ES-I3 (cell line): ENCODE data around the gene HBS1L.
"Not testable (repeated sequence)": the region's sequence is repeated elsewhere in the genome, so short reads cannot be mapped to it uniquely, and the experiment has no call there.

ENCODE experiments used
- H3K36me3 ChIP-seq: 2 replicates; pipeline ENCODE4 v1.6.1; 2013; ENCODE audit warnings: mild to moderate bottlenecking, low read length, control low read depth, moderate library complexity; ENCODE audit not compliant: insufficient read depth
- H3K4me1 ChIP-seq: 2 replicates; pipeline ENCODE4 v1.6.1; 2013; ENCODE audit warnings: mild to moderate bottlenecking, control low read depth, low read length; ENCODE audit not compliant: insufficient read depth
- H3K9ac ChIP-seq: 2 replicates; pipeline ENCODE4 v1.6.1; 2013; ENCODE audit warnings: low read depth, mild to moderate bottlenecking, low read length, moderate library complexity
- H3K9me3 ChIP-seq: 2 replicates; pipeline ENCODE4 v1.6.1; 2013; ENCODE audit warnings: mild to moderate bottlenecking, low read length, moderate library complexity; ENCODE audit not compliant: control insufficient read depth, insufficient read depth

HBS1L gene

DNA sequence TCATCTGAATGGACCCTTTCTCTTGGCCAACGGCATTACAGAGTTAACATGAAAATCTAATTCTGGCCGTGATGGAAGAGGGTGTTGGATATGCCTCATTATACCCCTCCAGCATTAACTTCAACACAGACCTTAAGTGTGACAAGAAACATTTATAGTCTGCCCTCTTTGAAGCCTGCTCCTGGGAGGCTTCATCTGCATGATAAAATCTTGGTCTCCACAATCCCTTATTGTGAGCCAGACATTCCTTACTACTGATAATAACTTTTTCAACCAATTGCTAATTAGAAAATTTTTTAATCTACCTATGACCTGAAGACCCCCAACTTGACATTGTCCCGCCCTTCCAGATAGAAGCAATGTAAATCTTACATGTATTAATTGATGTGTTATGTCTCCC, 9.3 kb upstream of the HBS1L start:
- no peak overlapping the region for H3K9ac ChIP-seq
- H3K4me1 ChIP-seq = no peaks in the 10 kb centered on the region
- no peaks in the 10 kb centered on the region for H3K9me3 ChIP-seq
- H3K36me3 ChIP-seq = no peaks in the 10 kb centered on the region

DNA sequence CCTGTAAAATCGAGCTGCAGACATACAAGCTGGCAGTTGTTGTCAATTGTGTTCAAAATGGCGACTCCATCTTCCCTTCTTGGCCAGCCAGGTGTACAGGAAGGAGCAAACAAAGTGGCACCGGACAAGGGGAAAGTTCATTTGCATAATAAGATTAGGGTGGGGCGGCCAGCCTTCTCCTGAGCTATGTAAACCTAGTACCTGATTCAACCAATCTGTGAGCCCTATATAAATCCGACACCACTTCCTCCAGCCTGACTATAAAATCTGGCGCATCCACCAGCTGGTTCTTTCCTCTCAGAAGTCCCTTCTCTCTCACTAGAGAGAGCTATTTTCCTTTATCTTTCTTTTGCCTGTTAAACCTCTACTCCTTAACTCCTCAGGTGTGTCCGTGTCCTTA, 8.1 kb upstream of the HBS1L start:
- H3K4me1 ChIP-seq = no peaks in the 10 kb centered on the region
- H3K9me3 ChIP-seq = no peaks in the 10 kb centered on the region
- no peak overlapping the region for H3K9ac ChIP-seq
- no peaks in the 10 kb centered on the region for H3K36me3 ChIP-seq

- Histone ChIP-seq H3K9me3 (no peaks in the 10 kb centered on the region), H3K4me1 (peaks cover 4% of the 10 kb centered on the region; the same call in 1 of the 2 replicates), H3K9ac (no peak overlapping the region), H3K36me3 (no peaks in the 10 kb centered on the region)
Observed at GRCh38 chr6:135060076-135060475, 5.5 kb upstream of the HBS1L start.

DNA sequence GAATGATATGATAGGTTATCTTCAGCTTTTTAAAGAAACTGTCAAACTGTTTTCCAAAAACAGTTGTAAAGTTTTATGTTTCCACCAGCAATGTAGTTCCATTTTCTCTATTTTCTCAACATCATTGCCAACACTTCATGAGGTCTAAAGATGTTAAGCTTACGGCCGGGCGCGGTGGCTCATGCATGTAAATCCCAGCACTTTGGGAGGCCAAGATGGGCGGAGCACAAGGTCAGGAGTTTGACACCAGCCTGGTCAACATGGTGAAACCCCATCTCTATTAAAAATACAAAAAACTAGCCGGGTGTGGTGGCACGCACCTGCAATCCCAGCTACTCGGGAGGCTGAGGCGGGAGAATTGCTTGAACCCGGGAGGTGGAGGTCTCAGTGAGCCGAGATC, 3.7 kb upstream of the HBS1L start:
- not testable (repeated sequence) for H3K9me3 ChIP-seq, H3K4me1 ChIP-seq, H3K36me3 ChIP-seq, H3K9ac ChIP-seq

GRCh38 chr6:135056632-135057031, 2.0 kb upstream of the HBS1L start:
- Histone ChIP-seq H3K4me1 (peaks cover 4% of the 10 kb centered on the region; the same call in 1 of the 2 replicates), H3K9me3 (no peaks in the 10 kb centered on the region), H3K36me3 (no peaks in the 10 kb centered on the region), H3K9ac (no peak overlapping the region)

- H3K4me1 ChIP-seq = peaks cover 4% of the 10 kb centered on the region; the same call in 1 of the 2 replicates
- H3K9ac ChIP-seq = peak overlapping the region; percentile 91
- H3K9me3 ChIP-seq = no peaks in the 10 kb centered on the region
- no peaks in the 10 kb centered on the region for H3K36me3 ChIP-seq
Observed at GRCh38 chr6:135054226-135054568, 425 bp downstream of the HBS1L start.

DNA sequence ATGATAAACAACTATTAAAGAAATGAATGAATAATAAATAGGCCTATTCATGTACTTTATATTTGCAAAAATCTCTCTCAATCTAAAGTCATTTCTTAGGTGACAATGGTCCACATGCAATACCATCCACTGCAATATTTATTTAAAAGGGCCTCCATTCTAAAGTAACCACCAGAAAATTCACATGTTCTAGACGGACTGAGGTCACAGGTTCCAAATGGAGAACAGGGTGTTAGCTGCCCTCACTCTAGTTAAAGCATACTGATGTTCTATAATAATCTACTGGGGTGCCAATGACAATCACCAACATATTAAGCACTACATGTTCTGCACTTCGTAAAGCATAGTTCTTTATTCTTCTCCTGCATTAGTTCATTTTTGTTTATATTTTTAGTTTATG, 1.2 kb downstream of the HBS1L start:
- H3K9ac ChIP-seq = peak overlapping the region; percentile 91; the same call in 1 of the 2 replicates
- peaks cover 4% of the 10 kb centered on the region; the same call in 1 of the 2 replicates for H3K4me1 ChIP-seq
- no peaks in the 10 kb centered on the region for H3K36me3 ChIP-seq

DNA sequence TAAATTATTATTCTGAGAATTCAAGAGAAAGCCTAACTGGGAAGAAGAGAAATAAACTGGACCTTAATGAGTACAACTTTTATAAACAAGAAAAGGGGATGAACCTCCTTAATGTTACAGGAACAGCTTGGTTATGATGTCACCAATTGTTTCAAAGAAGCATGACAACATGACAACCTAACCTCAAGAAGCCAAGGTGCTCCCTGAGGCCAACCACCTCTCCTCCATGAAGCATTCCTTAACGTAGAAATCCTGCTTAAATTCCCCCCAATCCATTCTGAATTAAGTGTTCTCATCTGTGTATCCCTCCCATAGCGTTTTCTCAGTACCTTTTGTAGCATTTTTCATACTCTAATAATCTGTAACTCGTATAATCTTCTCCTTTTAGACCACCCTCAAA, 1.7 kb downstream of the HBS1L start:
- H3K36me3 ChIP-seq = no peaks in the 10 kb centered on the region
- peaks cover 4% of the 10 kb centered on the region; the same call in 1 of the 2 replicates for H3K4me1 ChIP-seq
- no peaks in the 10 kb centered on the region for H3K9me3 ChIP-seq
- no peak overlapping the region; the same call in 1 of the 2 replicates for H3K9ac ChIP-seq

More for the DNA sequence above, 1.2 kb downstream of the HBS1L start:
- no peaks in the 10 kb centered on the region for H3K9me3 ChIP-seq

DNA sequence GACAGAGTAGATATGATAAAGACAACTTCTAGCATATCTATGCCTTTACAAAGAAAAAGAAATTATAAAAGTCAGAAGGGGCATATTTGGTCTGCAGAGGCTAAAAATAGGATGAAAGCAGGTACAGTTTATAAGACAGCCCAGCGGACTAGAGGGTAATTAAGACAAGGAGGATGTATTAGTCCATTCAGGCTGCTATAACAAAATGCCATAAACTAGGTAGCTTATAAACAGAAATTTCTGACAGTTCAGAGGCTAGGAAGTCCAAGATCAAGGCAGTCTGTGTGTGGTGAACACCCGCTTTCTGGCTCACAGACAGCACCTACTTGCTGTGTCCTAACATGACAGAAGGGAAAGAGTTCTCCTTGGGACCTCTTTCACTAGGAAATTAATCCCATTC, 5.7 kb downstream of the HBS1L start:
- Histone ChIP-seq H3K4me1 (no peaks in the 10 kb centered on the region), H3K9me3 (no peaks in the 10 kb centered on the region), H3K36me3 (0 out of 2 replicates have a peak, but pooled peaks cover 4% of the 10 kb centered on the region), H3K9ac (no peak overlapping the region)

DNA sequence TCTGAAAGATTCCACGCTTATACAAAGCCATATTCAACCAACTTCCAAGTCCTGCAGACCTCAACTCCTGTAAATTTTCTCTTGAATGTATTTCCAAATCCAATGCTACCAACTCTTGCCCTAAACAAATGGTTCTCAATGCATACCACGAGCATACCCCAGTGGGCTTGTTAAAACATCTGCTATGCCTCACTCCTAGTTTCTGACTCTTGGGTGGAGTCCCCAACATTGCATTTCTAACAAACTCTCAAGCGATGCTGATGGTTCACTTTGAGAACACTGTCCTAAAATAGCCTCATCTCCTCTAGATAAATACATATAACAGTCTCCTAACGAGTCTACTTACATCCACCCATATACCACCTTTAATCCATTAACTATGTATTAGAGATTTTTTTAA, 7.3 kb downstream of the HBS1L start:
- Histone ChIP-seq H3K9me3 (no peaks in the 10 kb centered on the region), H3K4me1 (no peaks in the 10 kb centered on the region), H3K9ac (no peak overlapping the region), H3K36me3 (0 out of 2 replicates have a peak, but pooled peaks cover 4% of the 10 kb centered on the region)

DNA sequence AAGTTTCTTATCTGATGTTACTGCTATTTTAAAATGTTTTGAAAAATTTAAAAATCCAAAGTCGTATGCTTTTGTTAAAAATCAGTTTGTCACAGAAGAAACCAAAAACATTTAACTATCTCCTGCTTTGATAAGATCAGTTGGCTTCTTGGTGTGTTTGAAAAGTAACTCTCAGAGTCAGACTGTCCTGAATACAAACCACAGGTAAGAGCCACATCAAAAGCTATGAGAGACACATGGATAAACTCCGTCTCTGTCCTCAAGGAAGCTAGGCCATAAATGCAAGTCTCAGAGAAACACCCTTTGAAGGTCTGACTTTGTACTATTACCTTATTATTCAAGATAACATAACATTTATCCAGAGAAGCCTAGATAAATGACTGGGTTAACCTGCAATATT, 7.7 kb downstream of the HBS1L start:
- Histone ChIP-seq H3K9me3 (no peaks in the 10 kb centered on the region), H3K9ac (no peak overlapping the region), H3K4me1 (no peaks in the 10 kb centered on the region), H3K36me3 (0 out of 2 replicates have a peak, but pooled peaks cover 4% of the 10 kb centered on the region)

GRCh38 chr6:135044639-135045038, 10.0 kb downstream of the HBS1L start:
- H3K9ac ChIP-seq = no peak overlapping the region
- 0 out of 2 replicates have a peak, but pooled peaks cover 4% of the 10 kb centered on the region for H3K36me3 ChIP-seq
- H3K9me3 ChIP-seq = no peaks in the 10 kb centered on the region
- H3K4me1 ChIP-seq = no peaks in the 10 kb centered on the region

GRCh38 chr6:135043846-135044245, 10.8 kb downstream of the HBS1L start:
- Histone ChIP-seq H3K9me3 (no peaks in the 10 kb centered on the region), H3K9ac (no peak overlapping the region), H3K4me1 (no peaks in the 10 kb centered on the region), H3K36me3 (0 out of 2 replicates have a peak, but pooled peaks cover 4% of the 10 kb centered on the region)

DNA sequence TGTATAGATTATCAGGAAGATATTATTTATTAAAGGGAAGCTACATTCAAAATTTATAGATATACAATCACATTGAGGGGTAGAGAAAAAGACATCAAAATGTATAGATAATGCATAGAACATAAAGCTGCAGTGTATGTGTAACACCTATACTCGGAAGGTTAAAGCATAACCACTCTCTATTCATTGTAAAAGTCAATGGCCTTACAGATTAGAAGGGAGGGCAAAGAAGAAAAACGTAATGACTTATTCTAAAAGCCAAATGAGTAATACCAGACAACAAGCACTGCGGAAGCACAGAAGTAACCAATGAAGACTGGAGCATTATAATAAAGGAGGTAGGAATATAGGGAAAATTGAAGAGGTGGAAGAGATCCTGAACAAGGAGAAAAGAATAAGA, 11.3 kb downstream of the HBS1L start:
- Histone ChIP-seq H3K36me3 (0 out of 2 replicates have a peak, but pooled peaks cover 4% of the 10 kb centered on the region), H3K4me1 (no peaks in the 10 kb centered on the region), H3K9me3 (no peaks in the 10 kb centered on the region), H3K9ac (no peak overlapping the region)

- no peak overlapping the region for H3K9ac ChIP-seq
- no peaks in the 10 kb centered on the region for H3K4me1 ChIP-seq
- H3K36me3 ChIP-seq = 0 out of 2 replicates have a peak, but pooled peaks cover 2% of the 10 kb centered on the region
- H3K9me3 ChIP-seq = no peaks in the 10 kb centered on the region
Observed at GRCh38 chr6:135038335-135038734, 16.3 kb downstream of the HBS1L start.

DNA sequence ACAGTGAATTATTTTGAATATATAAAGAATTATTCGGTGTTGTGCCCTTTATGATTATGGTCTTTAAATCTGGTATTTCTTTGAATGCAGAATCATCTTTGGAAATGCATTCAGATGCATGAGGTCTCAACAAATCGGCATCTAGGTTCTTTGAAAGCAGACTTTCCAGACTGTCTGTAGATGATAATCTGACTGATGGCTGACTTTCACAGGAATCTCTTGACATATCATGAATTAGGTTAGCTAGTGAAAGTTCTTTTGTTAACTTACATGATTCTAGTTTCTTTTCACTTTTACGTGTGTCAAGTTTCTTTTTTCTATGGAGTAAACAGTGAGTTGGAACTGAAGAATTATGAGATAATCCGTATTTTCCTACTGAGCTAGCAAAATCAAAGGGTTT, 17.1 kb downstream of the HBS1L start:
- no peaks in the 10 kb centered on the region for H3K4me1 ChIP-seq
- H3K36me3 ChIP-seq = 0 out of 2 replicates have a peak, but pooled peaks cover 2% of the 10 kb centered on the region
- H3K9ac ChIP-seq = no peak overlapping the region
- H3K9me3 ChIP-seq = no peaks in the 10 kb centered on the region
